HepG2 (cell line): ENCODE results near the gene TNFRSF11A. TPM values are rescaled to one million over a fixed set of nuclear protein-coding genes. Genes with fewer than 3 reads are reported as not detected.

ENCODE experiments used
- ADNP ChIP-seq: sonication (generic); formaldehyde crosslinking; IDR thresholded peaks from 2 replicates; pipeline ENCODE4 v1.4.0; 2020; ENCODE audit warnings: missing genetic modification reagents
- EED ChIP-seq: sonication (generic); formaldehyde crosslinking; IDR thresholded peaks from 2 replicates; pipeline ENCODE4 v1.5.0; 2020; ENCODE audit warnings: mild to moderate bottlenecking, missing genetic modification reagents
- HDAC6 ChIP-seq: fragments of 200-600 bp; sonication (generic); IDR thresholded peaks from 2 replicates; pipeline ENCODE4 v1.7.0; 2017; ENCODE audit warnings: mild to moderate bottlenecking, antibody characterized with exemption, low read length, low read depth
- LBX2 ChIP-seq: sonication (generic); formaldehyde crosslinking; IDR thresholded peaks from 2 replicates; pipeline ENCODE4 v1.5.0; 2020; ENCODE audit warnings: missing genetic modification reagents, mild to moderate bottlenecking, borderline replicate concordance
- RAD51 ChIP-seq: fragments of 450-650 bp; IDR thresholded peaks from 2 replicates; pipeline ENCODE4 v1.6.1; 2016; ENCODE audit warnings: borderline replicate concordance
- SNAPC4 ChIP-seq: sonication (generic); formaldehyde crosslinking; IDR thresholded peaks from 2 replicates; pipeline ENCODE4 v1.4.0; 2020; ENCODE audit warnings: mild to moderate bottlenecking, missing genetic modification reagents
- ZBTB39 ChIP-seq: sonication (generic); formaldehyde crosslinking; IDR thresholded peaks from 2 replicates; pipeline ENCODE4 v1.5.0; 2020; ENCODE audit warnings: missing genetic modification reagents
- ZNF432 ChIP-seq: sonication (generic); formaldehyde crosslinking; IDR thresholded peaks from 2 replicates; pipeline ENCODE4 v1.5.0; 2020; ENCODE audit warnings: missing genetic modification reagents, mild to moderate bottlenecking, borderline replicate concordance
- ZNF557 ChIP-seq: sonication (generic); formaldehyde crosslinking; IDR thresholded peaks from 2 replicates; pipeline ENCODE4 v1.4.0; 2020; ENCODE audit warnings: missing genetic modification reagents
- ZNF577 ChIP-seq: sonication (generic); formaldehyde crosslinking; IDR thresholded peaks from 2 replicates; pipeline ENCODE4 v1.4.0; 2020; ENCODE audit warnings: mild to moderate bottlenecking, low read depth, missing genetic modification reagents, borderline replicate concordance
- polyA plus RNA-seq, 8 experiments: library from polyadenylated mRNA; depleted of rRNA in 3 of 8; stranded (reverse) in 7 of 8; unstranded in 1 of 8; fragments of >200 nt; fragmentation: Illumina TruSeq in 4 of 8; extraction: Trizol in 4 of 8; gene quantifications; 2 replicates each; pipeline versions ENCODE4 v1.2.1 to v1.2.3, GENCODE V29; 2011 to 2016; ENCODE audit warnings: low read depth in 4 of 8, missing spikeins in 1 of 8, mixed read lengths in 1 of 8; ENCODE audit not compliant: insufficient read depth in 1 of 8
- total RNA-seq, 5 experiments: library from RNA; depleted of rRNA; stranded (reverse); fragments of >200 nt; fragmentation: Illumina TruSeq; extraction: Trizol; gene quantifications; 2 replicates each; pipeline ENCODE4 v1.2.3, GENCODE V29; 2016; ENCODE audit warnings: low read depth in 1 of 5
- TF ChIP-seq, protein P1 (sequence below): sonication (generic); formaldehyde crosslinking; IDR thresholded peaks from 2 replicates; pipeline ENCODE4 v1.8.1; 2022; ENCODE audit warnings: mild to moderate bottlenecking, missing genetic modification reagents
- TF ChIP-seq, protein P2 (sequence below): sonication (generic); formaldehyde crosslinking; IDR thresholded peaks from 2 replicates; pipeline ENCODE4 v1.4.0; 2020; ENCODE audit warnings: mild to moderate bottlenecking, missing genetic modification reagents, borderline replicate concordance
- TF ChIP-seq, protein P3 (sequence below): IDR thresholded peaks from 2 replicates; pipeline ENCODE4 v1.6.1; 2016; ENCODE audit warnings: mild to moderate bottlenecking, missing biosample characterization, missing genetic modification reagents

The TNFRSF11A gene
- total and polyA plus RNA-seq, 2 of the 13 experiments (the other 11 are each of a cell fraction or from before 2014, with no cell fraction given) = 4.6 to 6.4 TPM

DNA sequence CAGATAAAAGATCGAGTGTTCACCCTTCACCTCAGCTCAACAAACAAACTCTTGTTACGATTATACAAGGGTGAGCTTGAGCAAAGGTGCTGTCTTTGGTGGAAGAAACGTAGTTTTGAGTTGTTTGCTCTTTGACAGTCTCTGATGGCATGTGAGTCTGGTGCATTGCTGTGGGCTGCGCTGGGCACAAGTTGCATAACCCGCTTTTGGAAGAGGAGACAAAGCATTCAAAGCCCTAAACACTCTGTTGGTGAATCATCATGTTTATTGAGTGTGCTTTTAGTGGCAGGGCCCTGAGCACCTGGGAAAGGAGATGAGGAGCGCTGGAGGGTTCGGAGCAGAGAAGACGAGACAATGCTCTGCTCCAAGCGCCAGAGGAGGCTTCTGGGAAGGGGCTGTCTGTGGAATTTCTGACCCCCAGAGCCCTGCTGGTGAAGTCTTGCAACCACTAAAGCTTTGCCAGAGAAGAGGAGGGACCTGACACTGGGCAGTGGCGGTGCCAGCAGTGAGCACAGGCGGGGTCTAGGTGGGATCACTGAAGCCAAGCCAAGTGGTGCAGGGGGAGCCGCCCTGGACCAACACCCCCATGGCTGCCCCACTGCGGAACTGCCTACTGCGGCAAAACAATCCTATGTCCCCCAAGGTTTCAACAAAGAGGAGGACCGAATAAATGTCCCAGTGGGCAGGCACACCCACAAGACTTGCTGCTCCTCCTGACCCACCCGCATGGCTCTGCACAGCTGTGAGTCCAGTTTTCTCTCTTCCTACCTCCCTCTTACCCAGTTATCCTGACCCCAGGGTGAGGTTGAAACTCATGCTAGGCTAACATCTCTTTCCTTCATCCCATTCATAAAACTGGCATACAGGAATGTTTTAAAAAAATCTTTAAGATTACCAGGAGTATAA, 64.0 kb downstream of the TNFRSF11A start (continued):
- TF ChIP-seq SNAPC4 (CRISPR knock-in tag) = no peak
- no peak for TF ChIP-seq HDAC6
- TF ChIP-seq, protein P1, sequence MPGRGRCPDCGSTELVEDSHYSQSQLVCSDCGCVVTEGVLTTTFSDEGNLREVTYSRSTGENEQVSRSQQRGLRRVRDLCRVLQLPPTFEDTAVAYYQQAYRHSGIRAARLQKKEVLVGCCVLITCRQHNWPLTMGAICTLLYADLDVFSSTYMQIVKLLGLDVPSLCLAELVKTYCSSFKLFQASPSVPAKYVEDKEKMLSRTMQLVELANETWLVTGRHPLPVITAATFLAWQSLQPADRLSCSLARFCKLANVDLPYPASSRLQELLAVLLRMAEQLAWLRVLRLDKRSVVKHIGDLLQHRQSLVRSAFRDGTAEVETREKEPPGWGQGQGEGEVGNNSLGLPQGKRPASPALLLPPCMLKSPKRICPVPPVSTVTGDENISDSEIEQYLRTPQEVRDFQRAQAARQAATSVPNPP (CRISPR knock-in tag) = no peak
- no peak for TF ChIP-seq ADNP (CRISPR knock-in tag)
- TF ChIP-seq ZBTB39 (CRISPR knock-in tag) = no peak
- no peak for TF ChIP-seq LBX2
- TF ChIP-seq, protein P2, sequence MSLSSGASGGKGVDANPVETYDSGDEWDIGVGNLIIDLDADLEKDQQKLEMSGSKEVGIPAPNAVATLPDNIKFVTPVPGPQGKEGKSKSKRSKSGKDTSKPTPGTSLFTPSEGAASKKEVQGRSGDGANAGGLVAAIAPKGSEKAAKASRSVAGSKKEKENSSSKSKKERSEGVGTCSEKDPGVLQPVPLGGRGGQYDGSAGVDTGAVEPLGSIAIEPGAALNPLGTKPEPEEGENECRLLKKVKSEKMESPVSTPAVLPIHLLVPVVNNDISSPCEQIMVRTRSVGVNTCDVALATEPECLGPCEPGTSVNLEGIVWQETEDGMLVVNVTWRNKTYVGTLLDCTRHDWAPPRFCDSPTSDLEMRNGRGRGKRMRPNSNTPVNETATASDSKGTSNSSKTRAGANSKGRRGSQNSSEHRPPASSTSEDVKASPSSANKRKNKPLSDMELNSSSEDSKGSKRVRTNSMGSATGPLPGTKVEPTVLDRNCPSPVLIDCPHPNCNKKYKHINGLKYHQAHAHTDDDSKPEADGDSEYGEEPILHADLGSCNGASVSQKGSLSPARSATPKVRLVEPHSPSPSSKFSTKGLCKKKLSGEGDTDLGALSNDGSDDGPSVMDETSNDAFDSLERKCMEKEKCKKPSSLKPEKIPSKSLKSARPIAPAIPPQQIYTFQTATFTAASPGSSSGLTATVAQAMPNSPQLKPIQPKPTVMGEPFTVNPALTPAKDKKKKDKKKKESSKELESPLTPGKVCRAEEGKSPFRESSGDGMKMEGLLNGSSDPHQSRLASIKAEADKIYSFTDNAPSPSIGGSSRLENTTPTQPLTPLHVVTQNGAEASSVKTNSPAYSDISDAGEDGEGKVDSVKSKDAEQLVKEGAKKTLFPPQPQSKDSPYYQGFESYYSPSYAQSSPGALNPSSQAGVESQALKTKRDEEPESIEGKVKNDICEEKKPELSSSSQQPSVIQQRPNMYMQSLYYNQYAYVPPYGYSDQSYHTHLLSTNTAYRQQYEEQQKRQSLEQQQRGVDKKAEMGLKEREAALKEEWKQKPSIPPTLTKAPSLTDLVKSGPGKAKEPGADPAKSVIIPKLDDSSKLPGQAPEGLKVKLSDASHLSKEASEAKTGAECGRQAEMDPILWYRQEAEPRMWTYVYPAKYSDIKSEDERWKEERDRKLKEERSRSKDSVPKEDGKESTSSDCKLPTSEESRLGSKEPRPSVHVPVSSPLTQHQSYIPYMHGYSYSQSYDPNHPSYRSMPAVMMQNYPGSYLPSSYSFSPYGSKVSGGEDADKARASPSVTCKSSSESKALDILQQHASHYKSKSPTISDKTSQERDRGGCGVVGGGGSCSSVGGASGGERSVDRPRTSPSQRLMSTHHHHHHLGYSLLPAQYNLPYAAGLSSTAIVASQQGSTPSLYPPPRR (CRISPR knock-in tag) = no peak
- TF ChIP-seq ZNF577 (CRISPR knock-in tag) = no peak
- TF ChIP-seq EED = no peak
- TF ChIP-seq RAD51 = no peak
- no peak for TF ChIP-seq ZNF432 (CRISPR knock-in tag)
- TF ChIP-seq, protein P3, sequence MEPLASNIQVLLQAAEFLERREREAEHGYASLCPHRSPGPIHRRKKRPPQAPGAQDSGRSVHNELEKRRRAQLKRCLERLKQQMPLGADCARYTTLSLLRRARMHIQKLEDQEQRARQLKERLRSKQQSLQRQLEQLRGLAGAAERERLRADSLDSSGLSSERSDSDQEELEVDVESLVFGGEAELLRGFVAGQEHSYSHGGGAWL (CRISPR knock-in tag) = no peak
- TF ChIP-seq ZNF557 (CRISPR knock-in tag) = no peak
